Keratinocyte (primary cell): Measurements from ENCODE around the gene DNM1.

Source experiments
- EZH2 ChIP-seq: IDR thresholded peaks from one replicate; pipeline ENCODE4 v1.6.1; 2012; ENCODE audit warnings: inconsistent platforms, mild to moderate bottlenecking, low read length, moderate library complexity
- TF ChIP-seq, protein P1 (sequence below), 3 experiments: IDR thresholded peaks in 1 of 3; conservative IDR thresholded peaks in 1 of 3; optimal IDR thresholded peaks in 1 of 3; 2 replicates in 2 of 3; 3 replicates in 1 of 3; pipeline versions ENCODE3 to v1.5.1; 2011; ENCODE audit warnings: low read length in 3 of 3, mild to moderate bottlenecking in 3 of 3, moderate library complexity in 2 of 3, control low read depth in 1 of 3, inconsistent platforms in 1 of 3; ENCODE audit not compliant: insufficient read depth in 2 of 3; ENCODE audit errors: extremely low read depth in 1 of 3

GRCh38 chr9:128182893-128183588 lies 20.1 kb upstream of the DNM1 start:
- TF ChIP-seq, protein P1, sequence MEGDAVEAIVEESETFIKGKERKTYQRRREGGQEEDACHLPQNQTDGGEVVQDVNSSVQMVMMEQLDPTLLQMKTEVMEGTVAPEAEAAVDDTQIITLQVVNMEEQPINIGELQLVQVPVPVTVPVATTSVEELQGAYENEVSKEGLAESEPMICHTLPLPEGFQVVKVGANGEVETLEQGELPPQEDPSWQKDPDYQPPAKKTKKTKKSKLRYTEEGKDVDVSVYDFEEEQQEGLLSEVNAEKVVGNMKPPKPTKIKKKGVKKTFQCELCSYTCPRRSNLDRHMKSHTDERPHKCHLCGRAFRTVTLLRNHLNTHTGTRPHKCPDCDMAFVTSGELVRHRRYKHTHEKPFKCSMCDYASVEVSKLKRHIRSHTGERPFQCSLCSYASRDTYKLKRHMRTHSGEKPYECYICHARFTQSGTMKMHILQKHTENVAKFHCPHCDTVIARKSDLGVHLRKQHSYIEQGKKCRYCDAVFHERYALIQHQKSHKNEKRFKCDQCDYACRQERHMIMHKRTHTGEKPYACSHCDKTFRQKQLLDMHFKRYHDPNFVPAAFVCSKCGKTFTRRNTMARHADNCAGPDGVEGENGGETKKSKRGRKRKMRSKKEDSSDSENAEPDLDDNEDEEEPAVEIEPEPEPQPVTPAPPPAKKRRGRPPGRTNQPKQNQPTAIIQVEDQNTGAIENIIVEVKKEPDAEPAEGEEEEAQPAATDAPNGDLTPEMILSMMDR (optimal IDR thresholded peaks at IDR 0.05 in 1 of 3, IDR thresholded peaks at IDR 0.05 in 1 of 3, conservative IDR thresholded peaks at IDR 0.05 in 1 of 3; ENCODE audit: extremely low read depth in 1 of 3, insufficient read depth in 2 of 3, low read length in 3 of 3), result no peak
- no peak for TF ChIP-seq EZH2
